ENCODE measurements around the gene GMDS. TPM values are rescaled to one million over a fixed set of nuclear protein-coding genes. Genes with fewer than 3 reads are reported as not detected.

The GMDS gene
- total RNA-seq, 1 donor from 2014 or later = 35.7 TPM

DNA sequence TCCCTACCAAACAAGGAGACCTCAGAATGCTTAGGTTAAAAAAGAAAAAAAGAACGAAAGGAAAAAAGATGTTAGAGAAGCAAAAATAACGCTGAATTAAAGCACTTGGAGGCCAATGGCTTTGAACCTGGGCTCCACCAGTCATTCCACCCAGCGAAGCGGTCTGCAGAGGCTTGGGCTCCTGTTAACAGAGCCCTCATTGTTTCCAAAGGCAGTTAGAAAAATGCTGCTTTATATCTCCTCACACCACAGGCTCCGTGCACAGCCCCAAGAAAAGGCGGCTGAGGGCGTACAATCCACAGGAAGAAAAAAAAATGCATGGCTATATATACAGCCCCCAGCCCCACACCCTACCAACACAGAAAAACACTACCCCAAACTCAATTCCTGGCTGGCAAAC is 379.8 kb downstream of the GMDS start:
- H3K27ac Mint-ChIP-seq = no peak overlapping the region
- DNase-seq (ENCODE audit: low spot score) = no peak
- no peaks in the 10 kb centered on the region for H3K4me1 Mint-ChIP-seq (ENCODE audit: low read depth)
- H3K9me3 Mint-ChIP-seq = no peaks in the 10 kb centered on the region
- peaks cover 5% of the 10 kb centered on the region for H3K27me3 Mint-ChIP-seq (ENCODE audit: low read depth)
- intact Hi-C loops (cut with micrococcal nuclease) = no loop called here
- H3K4me3 Mint-ChIP-seq (ENCODE audit: low read depth) = no peak overlapping the region
- no peaks in the 10 kb centered on the region for H3K36me3 Mint-ChIP-seq (ENCODE audit: low read depth)

DNA sequence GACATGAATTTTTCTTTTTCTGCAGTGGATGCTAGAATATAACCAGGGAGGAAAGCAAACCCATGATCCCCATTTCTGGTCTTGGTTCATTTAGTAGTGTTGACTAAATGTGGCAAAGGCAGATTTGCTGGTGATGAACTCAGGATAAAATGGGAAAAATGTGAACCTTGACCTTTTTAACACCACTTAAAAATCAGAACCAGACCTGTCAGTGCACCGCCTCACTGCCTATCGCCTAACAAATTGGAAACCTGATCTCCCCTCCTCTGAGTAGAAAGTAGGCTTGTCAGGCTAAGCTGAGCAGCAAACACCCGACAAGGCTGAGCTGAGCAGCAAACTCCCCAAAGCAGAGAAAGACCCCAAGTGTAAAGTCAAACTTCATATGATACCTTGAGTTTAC is 380.9 kb downstream of the GMDS start:
- Mint-ChIP-seq H3K4me1 (ENCODE audit: low read depth) (no peaks in the 10 kb centered on the region), H3K27ac (no peak overlapping the region), H3K4me3 (ENCODE audit: low read depth) (no peak overlapping the region), H3K27me3 (ENCODE audit: low read depth) (peaks cover 5% of the 10 kb centered on the region), H3K36me3 (ENCODE audit: low read depth) (no peaks in the 10 kb centered on the region), H3K9me3 (no peaks in the 10 kb centered on the region)
- intact Hi-C loops (cut with micrococcal nuclease) = no loop called here
- no peak for DNase-seq (ENCODE audit: low spot score)

DNA sequence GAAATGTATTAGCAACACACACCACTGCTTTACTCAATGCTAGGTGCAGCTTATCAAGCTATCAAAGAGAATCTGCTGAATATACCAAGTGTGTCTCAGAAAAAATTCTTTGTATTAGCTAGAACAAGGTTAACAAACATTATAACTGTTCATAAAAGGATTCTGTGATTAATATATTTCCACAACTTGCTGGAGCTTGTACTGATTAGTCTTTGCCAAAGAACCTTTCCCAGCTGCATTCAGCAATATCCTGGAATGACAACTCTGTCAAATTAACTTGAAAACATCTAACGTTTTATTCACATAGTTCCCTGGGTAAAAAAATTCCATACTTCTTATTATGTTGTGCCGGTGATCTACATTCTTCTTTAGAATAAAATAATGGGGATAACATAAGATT is 383.0 kb downstream of the GMDS start:
- peaks cover 5% of the 10 kb centered on the region for H3K27me3 Mint-ChIP-seq (ENCODE audit: low read depth)
- H3K9me3 Mint-ChIP-seq = no peaks in the 10 kb centered on the region
- H3K4me3 Mint-ChIP-seq (ENCODE audit: low read depth) = no peak overlapping the region
- H3K4me1 Mint-ChIP-seq (ENCODE audit: low read depth) = no peaks in the 10 kb centered on the region
- H3K27ac Mint-ChIP-seq = no peak overlapping the region
- no peaks in the 10 kb centered on the region for H3K36me3 Mint-ChIP-seq (ENCODE audit: low read depth)
- intact Hi-C loops (cut with micrococcal nuclease) = no loop called here
- no peak for DNase-seq (ENCODE audit: low spot score)

DNA sequence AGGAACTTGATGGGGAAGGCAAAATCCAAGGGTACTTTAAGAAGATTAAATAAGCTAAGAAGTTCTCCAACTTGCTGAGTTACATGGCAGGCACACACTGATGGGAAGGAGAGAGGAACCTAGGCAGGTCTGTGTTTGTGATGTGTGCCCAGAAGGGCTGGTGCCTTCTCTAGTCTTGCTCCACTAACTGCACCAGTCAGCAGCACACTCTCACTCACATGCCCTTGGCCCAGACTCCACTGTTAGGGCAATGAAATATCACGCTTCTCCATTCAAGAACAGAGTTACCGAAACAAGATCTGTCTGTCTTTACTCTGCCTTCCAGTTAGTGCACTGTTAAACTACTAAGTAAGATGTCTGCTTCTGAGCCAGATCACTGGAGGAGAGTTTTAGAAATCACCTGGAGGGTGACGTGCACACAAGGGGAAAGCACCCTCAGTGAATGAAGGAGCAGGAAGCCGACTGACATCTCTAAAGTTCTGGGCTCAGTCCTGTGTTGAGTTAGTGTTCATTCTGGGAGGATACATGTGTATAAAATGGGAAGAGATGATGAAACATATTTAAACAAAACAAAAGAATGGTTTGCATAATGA is 384.6 kb downstream of the GMDS start:
- Mint-ChIP-seq H3K4me3 (ENCODE audit: low read depth) (no peak overlapping the region), H3K27ac (no peak overlapping the region), H3K9me3 (no peaks in the 10 kb centered on the region), H3K27me3 (ENCODE audit: low read depth) (peaks cover 5% of the 10 kb centered on the region), H3K4me1 (ENCODE audit: low read depth) (no peaks in the 10 kb centered on the region), H3K36me3 (ENCODE audit: low read depth) (no peaks in the 10 kb centered on the region)
- intact Hi-C loops (cut with micrococcal nuclease) = no loop called here
- DNase-seq (ENCODE audit: low spot score) = no peak

DNA sequence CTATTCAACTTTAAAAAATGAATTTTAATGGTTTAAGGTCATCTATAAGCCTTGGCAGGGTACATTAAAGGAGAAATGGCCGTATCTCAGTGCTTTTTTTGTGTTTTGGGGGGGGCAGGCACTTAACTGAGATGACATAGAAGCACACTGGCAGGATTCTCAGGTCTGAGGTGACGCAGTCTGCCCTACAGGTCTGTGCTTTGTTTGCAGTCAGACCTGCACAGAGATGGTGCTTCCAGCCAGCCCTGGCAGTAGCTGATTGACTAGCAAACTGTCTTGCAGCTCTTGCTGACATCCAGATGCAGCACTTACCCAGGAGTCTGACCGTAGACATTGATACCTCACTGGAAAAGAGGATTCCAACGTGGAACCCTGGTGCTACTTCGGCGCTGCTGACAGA is 386.5 kb downstream of the GMDS start:
- H3K27me3 Mint-ChIP-seq (ENCODE audit: low read depth) = no peaks in the 10 kb centered on the region
- no peaks in the 10 kb centered on the region for H3K4me1 Mint-ChIP-seq (ENCODE audit: low read depth)
- H3K9me3 Mint-ChIP-seq = no peaks in the 10 kb centered on the region
- intact Hi-C loops (cut with micrococcal nuclease) = no loop called here
- no peaks in the 10 kb centered on the region for H3K36me3 Mint-ChIP-seq (ENCODE audit: low read depth)
- DNase-seq (ENCODE audit: low spot score) = no peak
- no peak overlapping the region for H3K27ac Mint-ChIP-seq
- H3K4me3 Mint-ChIP-seq (ENCODE audit: low read depth) = no peak overlapping the region

DNA sequence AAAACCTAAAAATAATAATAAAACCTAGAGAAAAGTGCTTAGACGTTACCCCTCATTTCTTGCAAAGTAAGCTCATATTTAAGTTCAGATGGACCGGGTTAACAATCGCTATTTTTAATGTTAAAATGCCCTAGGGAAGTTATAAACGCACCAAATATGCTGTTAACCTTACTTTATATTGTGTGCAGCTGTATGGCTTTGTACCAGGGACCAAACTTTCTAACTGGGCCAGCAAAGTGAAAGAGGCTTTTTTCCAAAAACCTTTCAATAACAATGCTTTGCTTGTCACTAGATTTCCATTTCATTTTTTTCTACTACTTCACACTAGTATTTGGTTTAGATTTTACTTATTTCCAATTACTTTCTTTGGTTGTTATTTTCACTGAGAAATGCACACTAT is 387.2 kb downstream of the GMDS start:
- intact Hi-C loops (cut with micrococcal nuclease) = no loop called here
- no peak for DNase-seq (ENCODE audit: low spot score)
- Mint-ChIP-seq H3K9me3 (no peaks in the 10 kb centered on the region), H3K27me3 (ENCODE audit: low read depth) (no peaks in the 10 kb centered on the region), H3K36me3 (ENCODE audit: low read depth) (no peaks in the 10 kb centered on the region), H3K27ac (no peak overlapping the region), H3K4me1 (ENCODE audit: low read depth) (no peaks in the 10 kb centered on the region), H3K4me3 (ENCODE audit: low read depth) (no peak overlapping the region)

DNA sequence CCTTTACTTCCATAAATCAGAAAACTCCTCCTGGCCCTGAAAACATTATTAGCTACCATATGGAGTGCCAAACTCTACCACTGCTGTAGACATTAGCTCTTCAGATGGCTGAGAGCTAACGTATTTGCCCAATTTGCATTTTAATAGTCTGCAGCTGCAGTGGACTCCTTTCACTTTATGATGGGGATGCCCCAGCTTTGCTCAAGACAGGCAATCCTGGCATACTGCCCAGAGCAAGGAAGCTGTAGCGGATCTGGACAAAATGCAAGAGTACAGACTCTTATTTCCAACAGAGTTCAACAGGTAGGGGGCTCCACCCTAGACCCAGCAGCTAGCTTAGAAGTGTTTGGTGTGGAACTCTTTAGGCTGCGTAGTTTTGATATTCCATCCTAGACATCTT is 389.0 kb downstream of the GMDS start:
- no peak for DNase-seq (ENCODE audit: low spot score)
- H3K27me3 Mint-ChIP-seq (ENCODE audit: low read depth) = no peaks in the 10 kb centered on the region
- intact Hi-C loops (cut with micrococcal nuclease) = no loop called here
- no peaks in the 10 kb centered on the region for H3K36me3 Mint-ChIP-seq (ENCODE audit: low read depth)
- no peaks in the 10 kb centered on the region for H3K4me1 Mint-ChIP-seq (ENCODE audit: low read depth)
- H3K27ac Mint-ChIP-seq = no peak overlapping the region
- no peak overlapping the region for H3K4me3 Mint-ChIP-seq (ENCODE audit: low read depth)
- H3K9me3 Mint-ChIP-seq = no peaks in the 10 kb centered on the region

DNA sequence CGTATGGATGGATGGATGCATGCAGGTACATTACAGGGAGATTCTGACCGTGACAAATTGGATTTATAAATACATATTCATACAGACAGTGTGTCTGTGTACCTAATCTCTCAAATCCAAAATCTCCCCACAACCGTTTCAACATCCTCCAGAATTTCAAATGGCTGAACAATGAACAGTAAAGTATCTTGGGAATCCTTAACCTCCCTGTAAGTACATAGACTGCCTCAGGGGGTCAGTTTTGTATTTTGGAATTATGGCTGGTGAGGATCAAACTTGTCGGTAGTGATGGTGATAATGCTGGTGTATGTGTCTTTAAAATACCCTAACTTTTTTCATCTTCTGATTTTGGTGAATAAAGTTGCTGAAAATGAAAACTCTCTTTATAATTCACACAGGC is 389.5 kb downstream of the GMDS start:
- no peaks in the 10 kb centered on the region for H3K9me3 Mint-ChIP-seq
- H3K4me1 Mint-ChIP-seq (ENCODE audit: low read depth) = no peaks in the 10 kb centered on the region
- no peak for DNase-seq (ENCODE audit: low spot score)
- intact Hi-C loops (cut with micrococcal nuclease) = no loop called here
- H3K27ac Mint-ChIP-seq = no peak overlapping the region
- no peaks in the 10 kb centered on the region for H3K27me3 Mint-ChIP-seq (ENCODE audit: low read depth)
- H3K36me3 Mint-ChIP-seq (ENCODE audit: low read depth) = no peaks in the 10 kb centered on the region
- no peak overlapping the region for H3K4me3 Mint-ChIP-seq (ENCODE audit: low read depth)

DNA sequence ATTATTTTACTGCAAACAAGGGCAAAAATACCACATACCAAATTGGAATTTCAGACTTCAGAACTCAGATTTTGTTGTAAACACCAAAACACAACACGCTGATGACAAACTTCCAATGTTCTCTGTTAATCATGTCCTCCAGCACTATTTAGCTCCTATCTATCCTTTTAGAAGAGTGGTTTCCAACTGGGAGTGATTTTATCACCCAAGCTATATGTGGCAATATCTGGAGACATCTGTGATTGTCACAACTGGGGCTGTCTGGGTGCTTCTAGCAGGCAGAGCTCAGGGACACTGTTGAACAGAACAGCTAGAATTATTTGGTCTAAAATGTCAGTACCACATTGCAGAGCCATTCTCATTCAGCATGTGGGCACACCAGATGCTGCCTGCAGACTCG is 391.1 kb downstream of the GMDS start:
- H3K27me3 Mint-ChIP-seq (ENCODE audit: low read depth) = no peaks in the 10 kb centered on the region
- H3K27ac Mint-ChIP-seq = no peak overlapping the region
- H3K4me3 Mint-ChIP-seq (ENCODE audit: low read depth) = no peak overlapping the region
- no peaks in the 10 kb centered on the region for H3K9me3 Mint-ChIP-seq
- no peaks in the 10 kb centered on the region for H3K4me1 Mint-ChIP-seq (ENCODE audit: low read depth)
- intact Hi-C loops (cut with micrococcal nuclease) = no loop called here
- DNase-seq (ENCODE audit: low spot score) = no peak
- no peaks in the 10 kb centered on the region for H3K36me3 Mint-ChIP-seq (ENCODE audit: low read depth)

DNA sequence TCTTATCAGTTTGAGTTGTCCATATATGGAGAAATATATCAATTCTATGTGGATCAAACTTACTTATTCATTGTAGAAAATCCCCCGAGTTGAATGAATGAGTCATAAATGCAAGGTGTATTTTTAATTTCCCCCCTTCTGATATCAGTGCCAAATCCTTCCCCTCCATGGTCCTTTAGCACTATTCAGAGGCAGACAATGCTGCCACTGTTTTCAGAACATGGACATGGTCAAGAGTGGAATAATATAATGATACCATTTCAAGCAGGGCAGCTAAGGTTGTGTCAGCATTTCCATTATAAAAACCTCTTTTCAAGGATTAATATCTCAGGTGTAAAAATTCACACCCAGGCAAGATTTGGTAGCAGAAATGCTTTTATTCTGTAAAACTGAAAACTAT is 391.6 kb downstream of the GMDS start:
- DNase-seq (ENCODE audit: low spot score) = no peak
- intact Hi-C loops (cut with micrococcal nuclease) = no loop called here
- Mint-ChIP-seq H3K4me3 (ENCODE audit: low read depth) (no peak overlapping the region), H3K36me3 (ENCODE audit: low read depth) (no peaks in the 10 kb centered on the region), H3K4me1 (ENCODE audit: low read depth) (no peaks in the 10 kb centered on the region), H3K27ac (no peak overlapping the region), H3K9me3 (no peaks in the 10 kb centered on the region), H3K27me3 (ENCODE audit: low read depth) (no peaks in the 10 kb centered on the region)

DNA sequence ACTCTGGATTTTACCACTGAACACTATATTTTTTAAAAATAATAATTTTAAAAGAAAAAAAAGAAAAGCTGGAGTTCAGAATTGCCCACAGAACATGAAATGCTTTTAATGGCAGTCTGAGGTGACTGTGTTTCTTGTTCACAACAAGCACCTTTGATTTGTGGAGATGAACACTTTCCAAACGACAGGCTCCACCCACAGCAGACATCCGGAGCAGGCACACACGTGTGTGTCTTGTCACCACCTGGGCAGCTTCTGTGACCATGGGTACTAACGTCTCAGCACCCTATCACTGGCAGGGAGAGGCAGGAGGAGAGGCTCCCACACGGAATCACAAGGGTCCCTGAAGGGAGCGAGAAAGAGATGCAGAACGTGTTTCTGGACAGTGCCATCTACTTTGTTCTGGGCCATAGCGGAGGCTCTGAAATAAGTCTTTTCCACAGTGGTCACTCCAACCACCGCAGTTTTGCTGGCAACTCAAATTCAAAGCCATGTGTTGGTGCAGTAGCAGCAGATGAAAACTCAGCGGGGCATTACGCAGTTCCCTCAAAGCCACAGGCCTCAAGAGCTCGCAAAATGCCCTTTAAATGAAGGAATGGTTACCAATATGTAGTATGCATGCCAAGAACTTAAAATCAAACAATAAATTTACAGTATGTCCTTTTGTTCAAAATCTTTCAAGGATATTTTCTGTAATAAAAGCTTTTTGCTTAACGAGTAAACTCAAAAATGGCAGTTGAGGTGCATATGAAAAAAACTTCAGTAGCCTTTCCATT is 393.5 kb downstream of the GMDS start:
- Mint-ChIP-seq H3K27me3 (ENCODE audit: low read depth) (no peaks in the 10 kb centered on the region), H3K4me1 (ENCODE audit: low read depth) (no peaks in the 10 kb centered on the region), H3K9me3 (no peaks in the 10 kb centered on the region), H3K36me3 (ENCODE audit: low read depth) (no peaks in the 10 kb centered on the region), H3K4me3 (ENCODE audit: low read depth) (no peak overlapping the region), H3K27ac (no peak overlapping the region)
- no peak for DNase-seq (ENCODE audit: low spot score)
- intact Hi-C loops (cut with micrococcal nuclease) = no loop called here

DNA sequence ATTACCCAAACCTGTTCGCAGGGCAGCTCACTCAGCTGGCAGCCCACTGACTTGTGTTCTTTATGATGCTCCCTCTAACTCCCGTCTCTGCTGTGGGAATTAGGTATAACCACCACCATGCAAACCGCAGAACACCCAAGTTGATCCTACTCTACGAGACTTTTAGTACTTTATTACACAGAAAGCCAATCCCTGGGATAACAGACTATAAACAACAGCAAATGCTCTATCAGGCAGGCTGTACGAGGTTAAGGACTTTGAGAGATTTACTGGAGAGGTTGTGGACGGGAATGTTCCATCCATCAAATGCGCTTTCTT is 394.6 kb downstream of the GMDS start:
- H3K9me3 Mint-ChIP-seq = no peaks in the 10 kb centered on the region

DNA sequence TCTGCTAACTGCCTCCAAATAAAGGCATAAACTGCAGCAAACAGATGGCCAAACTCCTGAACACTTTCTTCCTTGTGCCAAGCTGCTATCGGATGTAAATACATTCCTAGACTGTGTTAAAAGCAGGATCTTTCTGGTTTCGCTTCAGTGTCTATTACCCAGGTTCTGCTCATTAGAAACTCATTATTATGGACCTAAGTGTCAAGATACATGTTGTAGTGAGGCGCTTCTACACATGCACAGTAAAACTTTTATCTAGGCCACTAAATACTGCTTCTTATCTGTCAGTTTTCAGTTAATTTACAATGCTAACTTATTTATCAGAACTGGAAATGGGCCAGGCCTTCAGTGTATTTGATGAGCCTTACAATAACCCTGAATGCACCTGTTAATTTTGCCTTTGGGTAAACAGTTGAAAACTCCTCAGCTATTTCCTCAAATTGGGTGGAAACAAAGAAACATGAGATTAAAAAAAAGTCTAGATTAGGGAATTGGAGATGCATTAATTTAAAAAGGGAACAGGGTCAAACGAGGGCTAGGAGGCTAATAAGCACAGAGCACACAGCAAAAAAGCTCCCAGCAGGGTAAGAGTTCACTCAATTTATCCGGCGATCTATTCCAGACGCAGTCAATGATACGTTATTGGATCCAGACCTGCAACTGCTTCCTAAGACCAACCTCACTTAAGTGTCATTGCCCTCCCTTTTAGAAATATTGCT is 395.1 kb downstream of the GMDS start:
- intact Hi-C loops (cut with micrococcal nuclease) = no loop called here
- no peak for DNase-seq (ENCODE audit: low spot score)
- no peaks in the 10 kb centered on the region for H3K36me3 Mint-ChIP-seq (ENCODE audit: low read depth)
- no peaks in the 10 kb centered on the region for H3K4me1 Mint-ChIP-seq (ENCODE audit: low read depth)
- H3K27me3 Mint-ChIP-seq (ENCODE audit: low read depth) = no peaks in the 10 kb centered on the region
- H3K4me3 Mint-ChIP-seq (ENCODE audit: low read depth) = no peak overlapping the region
- no peak overlapping the region for H3K27ac Mint-ChIP-seq
- H3K9me3 Mint-ChIP-seq = no peaks in the 10 kb centered on the region

More for the DNA sequence above, 394.6 kb downstream of the GMDS start:
- no peak overlapping the region for H3K27ac Mint-ChIP-seq
- no peak for DNase-seq (ENCODE audit: low spot score)
- intact Hi-C loops (cut with micrococcal nuclease) = no loop called here
- H3K36me3 Mint-ChIP-seq (ENCODE audit: low read depth) = no peaks in the 10 kb centered on the region
- no peaks in the 10 kb centered on the region for H3K4me1 Mint-ChIP-seq (ENCODE audit: low read depth)
- no peak overlapping the region for H3K4me3 Mint-ChIP-seq (ENCODE audit: low read depth)
- H3K27me3 Mint-ChIP-seq (ENCODE audit: low read depth) = no peaks in the 10 kb centered on the region

Data from activated T-helper 2 cell treated with anti-CD3 and anti-CD28 coated beads, Interferon-gamma antibody, Interleukin-2, Interleukin-4, amounts not matched to agents 10 μg/mL and 5 μg/mL and 100 μg/mL, durations not matched to agents 14 hours and 24 hours and 36 hours (primary cell).